Neural crest cell (in vitro differentiated cells): ENCODE data around the gene PACC1. TPM values are rescaled to one million over a fixed set of nuclear protein-coding genes. Genes with fewer than 3 reads are reported as not detected.
A peak's percentile ranks its signal among the peaks of the same experiment; 100 is the strongest.

ENCODE experiments used
- DNase-seq: peaks from one replicate; pipeline ENCODE4 v3.0.0; 2021; ENCODE audit warnings: low read depth, mixed read lengths, low spot score
- H3K27ac Mint-ChIP-seq: one replicate; pipeline ENCODE4 v1.8.0; 2021; ENCODE audit warnings: mild to moderate bottlenecking, mixed read lengths; ENCODE audit not compliant: unreplicated experiment
- H3K27me3 Mint-ChIP-seq: 2 replicates; pipeline ENCODE4 v1.8.0; 2021; ENCODE audit warnings: low read depth, mild to moderate bottlenecking, mixed read lengths
- H3K36me3 Mint-ChIP-seq: 2 replicates; pipeline ENCODE4 v1.8.0; 2021; ENCODE audit warnings: low read depth, mild to moderate bottlenecking, mixed read lengths
- H3K4me1 Mint-ChIP-seq: 2 replicates; pipeline ENCODE4 v1.8.0; 2021; ENCODE audit warnings: mixed read lengths
- H3K4me3 Mint-ChIP-seq: one replicate; pipeline ENCODE4 v1.8.0; 2021; ENCODE audit warnings: mild to moderate bottlenecking, mixed read lengths
- H3K9me3 Mint-ChIP-seq: 2 replicates; pipeline ENCODE4 v1.8.0; 2021; ENCODE audit warnings: mixed read lengths
- total RNA-seq: library from RNA; stranded (reverse); gene quantifications from 2 replicates; pipeline ENCODE4 v1.2.1, GENCODE V29; 2021
- TF ChIP-seq, protein P1 (sequence below): fragments of 200-600 bp; sonication (generic); conservative IDR thresholded peaks from 2 replicates; pipeline ENCODE4 v1.5.0; 2021; ENCODE audit warnings: antibody characterized with exemption, mild to moderate bottlenecking

PACC1 gene
- total RNA-seq, 1 donor from 2014 or later: 28.3 TPM

DNA sequence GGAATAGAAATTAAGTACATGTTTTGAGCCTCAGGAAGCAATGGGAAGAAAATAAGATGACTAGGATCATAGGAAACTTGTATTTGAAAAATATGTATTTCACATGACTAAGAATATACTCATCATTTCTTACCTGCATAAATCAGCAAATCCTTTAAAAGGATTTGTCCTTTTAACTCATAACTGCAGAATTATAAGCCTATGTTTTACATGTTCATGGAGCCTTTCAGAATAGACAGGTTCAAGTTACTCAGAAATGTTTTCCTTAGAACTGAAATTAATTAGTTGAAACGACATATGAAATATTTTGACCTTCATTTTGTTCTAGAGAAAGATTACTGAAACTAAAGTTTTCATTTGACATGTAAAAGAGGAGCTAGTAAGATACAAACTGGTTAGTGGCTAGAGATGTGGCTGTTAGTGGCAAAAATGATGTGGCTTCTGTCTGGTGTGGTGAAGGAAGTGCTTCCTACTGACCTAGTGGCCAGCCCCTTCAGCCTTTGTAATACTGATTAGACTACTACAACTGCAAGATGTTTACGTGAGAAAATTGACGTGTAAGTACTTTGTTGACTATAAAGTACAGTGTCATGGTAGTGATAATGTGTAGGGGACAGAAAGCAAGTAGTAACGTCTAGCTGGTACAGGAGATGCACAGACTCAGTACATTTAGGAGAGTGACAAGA is 54.7 kb downstream of the PACC1 start:
- H3K27me3 Mint-ChIP-seq: no peaks in the 10 kb centered on the region
- DNase-seq: no peak
- no peak overlapping the region for H3K4me3 Mint-ChIP-seq
- peaks cover 6% of the 10 kb centered on the region for H3K36me3 Mint-ChIP-seq
- H3K4me1 Mint-ChIP-seq: no peaks in the 10 kb centered on the region
- TF ChIP-seq, protein P1, sequence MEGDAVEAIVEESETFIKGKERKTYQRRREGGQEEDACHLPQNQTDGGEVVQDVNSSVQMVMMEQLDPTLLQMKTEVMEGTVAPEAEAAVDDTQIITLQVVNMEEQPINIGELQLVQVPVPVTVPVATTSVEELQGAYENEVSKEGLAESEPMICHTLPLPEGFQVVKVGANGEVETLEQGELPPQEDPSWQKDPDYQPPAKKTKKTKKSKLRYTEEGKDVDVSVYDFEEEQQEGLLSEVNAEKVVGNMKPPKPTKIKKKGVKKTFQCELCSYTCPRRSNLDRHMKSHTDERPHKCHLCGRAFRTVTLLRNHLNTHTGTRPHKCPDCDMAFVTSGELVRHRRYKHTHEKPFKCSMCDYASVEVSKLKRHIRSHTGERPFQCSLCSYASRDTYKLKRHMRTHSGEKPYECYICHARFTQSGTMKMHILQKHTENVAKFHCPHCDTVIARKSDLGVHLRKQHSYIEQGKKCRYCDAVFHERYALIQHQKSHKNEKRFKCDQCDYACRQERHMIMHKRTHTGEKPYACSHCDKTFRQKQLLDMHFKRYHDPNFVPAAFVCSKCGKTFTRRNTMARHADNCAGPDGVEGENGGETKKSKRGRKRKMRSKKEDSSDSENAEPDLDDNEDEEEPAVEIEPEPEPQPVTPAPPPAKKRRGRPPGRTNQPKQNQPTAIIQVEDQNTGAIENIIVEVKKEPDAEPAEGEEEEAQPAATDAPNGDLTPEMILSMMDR: no peak
- H3K27ac Mint-ChIP-seq: no peak overlapping the region
- no peaks in the 10 kb centered on the region for H3K9me3 Mint-ChIP-seq

DNA sequence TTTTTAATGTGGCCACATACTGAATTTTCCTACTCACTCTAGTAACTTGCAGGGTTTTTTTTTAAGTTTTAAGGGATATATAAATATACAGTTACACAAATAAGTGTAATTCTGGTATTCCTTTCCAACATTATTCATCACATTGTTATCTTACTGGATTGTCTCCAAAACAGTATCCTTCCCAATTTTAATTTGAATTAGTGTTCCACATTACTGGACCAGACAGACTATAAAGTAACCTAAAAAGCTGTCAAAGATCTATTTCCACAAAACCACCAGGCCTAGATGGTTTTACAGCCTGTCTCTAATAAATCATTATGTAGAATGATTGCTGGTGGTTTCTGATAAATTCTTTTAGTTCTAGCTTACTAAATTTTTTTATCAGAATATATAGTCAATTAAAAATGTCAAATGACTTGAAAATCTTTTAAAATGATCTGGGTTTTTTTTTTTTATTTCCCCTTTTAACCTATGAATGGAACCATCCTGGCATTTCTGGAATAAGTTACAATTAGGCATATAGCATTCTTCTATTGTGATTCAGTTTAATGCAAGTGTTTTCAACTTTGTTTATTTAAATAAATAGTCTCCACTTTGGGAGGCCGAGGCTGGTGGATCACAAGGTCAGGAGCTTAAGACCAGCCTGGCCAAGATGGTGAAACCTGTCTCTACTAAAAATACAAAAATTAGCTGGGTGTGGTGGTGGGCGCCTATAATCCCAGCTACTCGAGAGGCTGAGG is 59.3 kb downstream of the PACC1 start:
- Mint-ChIP-seq H3K9me3 (no peaks in the 10 kb centered on the region), H3K4me1 (no peaks in the 10 kb centered on the region), H3K27ac (no peak overlapping the region), H3K4me3 (no peak overlapping the region), H3K27me3 (no peaks in the 10 kb centered on the region), H3K36me3 (peaks cover 12% of the 10 kb centered on the region)
- no peak for DNase-seq
- TF ChIP-seq, protein P1: no peak

DNA sequence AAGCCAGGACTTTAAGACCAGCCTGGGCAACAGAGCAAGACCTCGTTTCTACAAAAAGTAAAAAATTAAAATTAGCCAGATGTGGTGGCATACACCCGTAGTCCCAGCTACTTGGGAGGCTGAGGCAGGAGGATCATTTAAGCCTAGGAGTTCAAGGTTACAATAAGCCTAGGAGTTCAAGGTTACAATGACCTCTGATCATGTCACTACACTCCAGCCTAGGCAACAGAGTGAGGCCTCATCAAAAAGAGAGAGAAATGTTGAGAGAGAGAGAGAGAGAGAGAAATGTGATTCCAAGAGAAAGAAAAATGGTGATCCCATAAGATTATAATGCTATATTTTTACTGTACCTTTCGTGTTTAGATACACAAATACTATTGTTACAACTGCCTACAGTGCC is 60.2 kb downstream of the PACC1 start:
- Mint-ChIP-seq H3K36me3 (peaks cover 8% of the 10 kb centered on the region), H3K27me3 (no peaks in the 10 kb centered on the region), H3K4me3 (no peak overlapping the region), H3K9me3 (no peaks in the 10 kb centered on the region), H3K27ac (no peak overlapping the region), H3K4me1 (no peaks in the 10 kb centered on the region)
- TF ChIP-seq, protein P1: no peak
- DNase-seq: no peak

DNA sequence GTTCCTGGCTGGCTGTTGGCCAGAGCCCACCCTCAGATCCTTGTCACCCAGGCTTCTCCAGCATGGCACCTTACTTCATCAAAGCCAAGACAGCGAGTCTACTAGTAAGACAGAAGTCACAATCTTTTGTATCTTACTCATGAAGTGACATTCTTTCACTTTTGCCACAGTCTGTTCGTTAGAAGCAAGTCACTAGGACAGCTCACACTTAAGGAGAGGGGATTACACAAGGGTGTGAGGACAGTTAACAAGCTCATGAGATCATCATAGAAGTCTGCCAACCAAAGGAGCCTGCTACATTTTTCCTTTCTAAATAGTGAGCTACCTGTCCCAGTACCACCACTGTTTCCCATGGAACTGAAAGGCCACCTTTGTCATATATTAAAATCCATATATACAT is 61.5 kb downstream of the PACC1 start:
- Mint-ChIP-seq H3K27me3 (no peaks in the 10 kb centered on the region), H3K36me3 (peaks cover 8% of the 10 kb centered on the region), H3K27ac (peak overlapping the region; percentile 50)

DNA sequence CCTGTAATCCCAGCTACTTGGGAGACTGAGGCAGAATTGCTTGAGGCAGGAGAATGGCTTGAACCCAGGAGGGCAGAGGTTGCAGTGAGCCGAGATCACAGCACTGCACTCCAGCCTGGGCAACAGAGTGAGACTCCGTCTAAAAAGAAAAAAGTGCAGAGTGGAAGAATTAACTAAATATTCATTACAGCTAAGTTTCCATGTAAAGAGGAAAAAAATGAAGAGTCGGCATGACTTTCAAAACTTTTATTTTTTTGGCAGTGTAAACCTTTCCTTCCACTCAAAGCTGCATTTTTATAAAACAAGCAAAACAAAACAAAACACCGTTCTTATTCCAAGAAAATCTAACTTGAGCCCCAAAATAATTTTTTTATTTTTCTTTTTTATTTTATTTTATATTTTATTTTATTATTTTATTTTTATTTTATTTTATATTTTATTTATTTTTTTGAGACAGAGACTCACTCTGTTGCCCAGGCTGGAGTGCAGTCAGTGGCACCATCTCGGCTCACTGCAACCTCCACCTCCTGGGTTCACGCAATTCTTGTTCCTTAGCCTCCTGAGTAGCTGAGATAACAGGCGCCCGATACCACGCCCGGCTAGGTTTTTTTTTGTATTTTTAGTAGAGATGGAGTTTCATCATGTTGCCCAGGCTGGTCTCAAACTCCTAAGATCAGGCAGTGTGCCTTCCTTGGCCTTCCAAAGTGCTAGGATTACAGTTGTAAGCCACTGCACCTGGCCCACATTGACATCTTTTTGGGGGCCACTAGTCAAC is 62.9 kb downstream of the PACC1 start:
- H3K27me3 Mint-ChIP-seq: no peaks in the 10 kb centered on the region
- H3K9me3 Mint-ChIP-seq: no peaks in the 10 kb centered on the region
- H3K4me1 Mint-ChIP-seq: no peaks in the 10 kb centered on the region
- peaks cover 6% of the 10 kb centered on the region for H3K36me3 Mint-ChIP-seq
- H3K27ac Mint-ChIP-seq: no peak overlapping the region
- no peak overlapping the region for H3K4me3 Mint-ChIP-seq
- TF ChIP-seq, protein P1: no peak
- no peak for DNase-seq

More for the DNA sequence above, 61.5 kb downstream of the PACC1 start:
- no peak overlapping the region for H3K4me3 Mint-ChIP-seq
- no peaks in the 10 kb centered on the region for H3K4me1 Mint-ChIP-seq
- TF ChIP-seq, protein P1: no peak
- DNase-seq: no peak
- no peaks in the 10 kb centered on the region for H3K9me3 Mint-ChIP-seq
